ENCODE data around the gene C1orf50.

Gene C1orf50

GRCh38 chr1:42761567-42761966, 5.5 kb upstream of the C1orf50 start:
- no peak for DNase-seq

- DNase-seq, result no peak
Measured at GRCh38 chr1:42762269-42762668, 4.8 kb upstream of the C1orf50 start.

GRCh38 chr1:42765269-42765668, 1.8 kb upstream of the C1orf50 start:
- no peak for DNase-seq

- DNase-seq, result peak; percentile 87
Measured at GRCh38 chr1:42765832-42766740, 963 bp upstream of the C1orf50 start.

GRCh38 chr1:42767510-42768000, 506 bp downstream of the C1orf50 start:
- no peak for DNase-seq

GRCh38 chr1:42768172-42768571, 1.1 kb downstream of the C1orf50 start:
- DNase-seq, result no peak

- DNase-seq, result no peak
Measured at GRCh38 chr1:42769811-42770210, 2.8 kb downstream of the C1orf50 start.

GRCh38 chr1:42773420-42773819, 6.4 kb downstream of the C1orf50 start:
- DNase-seq, result no peak

- DNase-seq, result no peak
Measured at GRCh38 chr1:42774928-42775526, 8.0 kb downstream of the C1orf50 start.

- no peak for DNase-seq
Measured at GRCh38 chr1:42776502-42776901, 9.5 kb downstream of the C1orf50 start.

- no peak for DNase-seq
Measured at GRCh38 chr1:42777852-42778251, 10.8 kb downstream of the C1orf50 start.

GRCh38 chr1:42779725-42780124, 12.7 kb downstream of the C1orf50 start:
- DNase-seq, result no peak

- DNase-seq, result no peak
Measured at GRCh38 chr1:42780176-42780575, 13.1 kb downstream of the C1orf50 start.

GRCh38 chr1:42783092-42783491, 16.0 kb downstream of the C1orf50 start:
- DNase-seq, result no peak

GRCh38 chr1:42784547-42784945, 17.5 kb downstream of the C1orf50 start:
- no peak for DNase-seq

GRCh38 chr1:42784946-42785693, 18.1 kb downstream of the C1orf50 start, which contains the start of gene TMEM269:
TSS of gene TMEM269 (plus strand) at chr1:42784991. CDS start at chr1:42789894, 4,903 bp downstream.
- no peak for DNase-seq

- no peak for DNase-seq
Measured at GRCh38 chr1:42786097-42786496, 19.0 kb downstream of the C1orf50 start.

GRCh38 chr1:42788021-42788420, 21.0 kb downstream of the C1orf50 start:
- no peak for DNase-seq

GRCh38 chr1:42793824-42794223, 26.8 kb downstream of the C1orf50 start:
- no peak for DNase-seq

GRCh38 chr1:42797414-42797813, 30.4 kb downstream of the C1orf50 start:
- no peak for DNase-seq

- no peak for DNase-seq
Measured at GRCh38 chr1:42797979-42798378, 30.9 kb downstream of the C1orf50 start.

GRCh38 chr1:42801832-42802473, 34.9 kb downstream of the C1orf50 start:
- DNase-seq, result no peak

- no peak for DNase-seq
Measured at GRCh38 chr1:42806171-42806570, 39.1 kb downstream of the C1orf50 start.

Data from islet precursor cell (in vitro differentiated cells).